OCI-LY1 (cell line): ENCODE data around the gene ZBTB16.

Experiments
- EZH2 ChIP-seq: fragments of 200-600 bp; sonication (generic), shearing (Covaris generic); IDR thresholded peaks from 2 replicates; pipeline ENCODE4 v1.8.0; 2017; ENCODE audit warnings: borderline replicate concordance, mixed run types, mild to moderate bottlenecking, antibody characterized with exemption, low read length, moderate library complexity, mixed read lengths
- TF ChIP-seq, protein P1 (sequence below): fragments of 200-600 bp; sonication (generic), shearing (Covaris generic); IDR thresholded peaks from 2 replicates; pipeline ENCODE4 v1.5.1; 2017; ENCODE audit warnings: mild to moderate bottlenecking, antibody characterized with exemption, low read length, moderate library complexity, mixed read lengths

DNA sequence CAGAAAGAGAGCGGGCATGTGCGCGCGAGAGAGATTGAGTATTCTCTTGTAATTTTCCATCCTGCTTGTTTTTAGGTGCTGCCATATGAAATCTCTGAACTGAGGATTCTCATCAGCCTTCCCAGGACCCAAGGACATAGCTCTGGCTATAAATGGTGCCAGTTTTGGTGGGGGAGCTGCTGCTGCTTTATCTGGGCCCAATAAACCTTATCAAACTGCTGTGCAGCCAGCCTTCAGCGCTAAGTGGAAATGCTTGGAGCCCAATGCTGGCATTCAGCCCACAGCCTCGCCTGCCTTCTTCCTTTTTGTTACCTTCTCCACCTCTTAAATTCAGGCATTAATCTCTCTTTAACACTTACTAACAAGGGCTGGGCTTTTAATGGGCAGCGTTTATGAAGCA, 2.4 kb upstream of the ZBTB16 start:
- TF ChIP-seq EZH2 = no peak
- TF ChIP-seq, protein P1, sequence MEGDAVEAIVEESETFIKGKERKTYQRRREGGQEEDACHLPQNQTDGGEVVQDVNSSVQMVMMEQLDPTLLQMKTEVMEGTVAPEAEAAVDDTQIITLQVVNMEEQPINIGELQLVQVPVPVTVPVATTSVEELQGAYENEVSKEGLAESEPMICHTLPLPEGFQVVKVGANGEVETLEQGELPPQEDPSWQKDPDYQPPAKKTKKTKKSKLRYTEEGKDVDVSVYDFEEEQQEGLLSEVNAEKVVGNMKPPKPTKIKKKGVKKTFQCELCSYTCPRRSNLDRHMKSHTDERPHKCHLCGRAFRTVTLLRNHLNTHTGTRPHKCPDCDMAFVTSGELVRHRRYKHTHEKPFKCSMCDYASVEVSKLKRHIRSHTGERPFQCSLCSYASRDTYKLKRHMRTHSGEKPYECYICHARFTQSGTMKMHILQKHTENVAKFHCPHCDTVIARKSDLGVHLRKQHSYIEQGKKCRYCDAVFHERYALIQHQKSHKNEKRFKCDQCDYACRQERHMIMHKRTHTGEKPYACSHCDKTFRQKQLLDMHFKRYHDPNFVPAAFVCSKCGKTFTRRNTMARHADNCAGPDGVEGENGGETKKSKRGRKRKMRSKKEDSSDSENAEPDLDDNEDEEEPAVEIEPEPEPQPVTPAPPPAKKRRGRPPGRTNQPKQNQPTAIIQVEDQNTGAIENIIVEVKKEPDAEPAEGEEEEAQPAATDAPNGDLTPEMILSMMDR = no peak
